HG02642 (cell line): ENCODE data around the gene HYAL4.
"Not testable (repeated sequence)": the region's sequence is repeated elsewhere in the genome, so short reads cannot be mapped to it uniquely, and the experiment has no call there.

ENCODE experiments used
- ATAC-seq: cut with Tn5 transposase; IDR thresholded peaks from one replicate; pipeline ENCODE4 v1.9.1; 2021; ENCODE audit warnings: mild to moderate bottlenecking; ENCODE audit not compliant: unreplicated experiment, poor library complexity

Gene HYAL4

GRCh38 chr7:123844712-123845219 is at the start of gene HYAL4:
Gene HYAL4, plus strand, starts transcription at chr7:123845169. Its CDS starts 23,105 bp downstream, at chr7:123868274.
- no peak for ATAC-seq

- ATAC-seq = no peak
Measured at GRCh38 chr7:123795917-123796316, 49.1 kb upstream of the HYAL4 start.

GRCh38 chr7:123796568-123796967 is 48.4 kb upstream of the HYAL4 start:
- ATAC-seq = no peak

- no peak for ATAC-seq
Measured at GRCh38 chr7:123797673-123798531, 47.1 kb upstream of the HYAL4 start.

- ATAC-seq = no peak
Measured at GRCh38 chr7:123798532-123799188, 46.3 kb upstream of the HYAL4 start.

- ATAC-seq = no peak
Measured at GRCh38 chr7:123802249-123802648, 42.7 kb upstream of the HYAL4 start.

GRCh38 chr7:123805287-123805686 is 39.7 kb upstream of the HYAL4 start:
- ATAC-seq = no peak

GRCh38 chr7:123809471-123809870 is 35.5 kb upstream of the HYAL4 start:
- no peak for ATAC-seq

- ATAC-seq = no peak
Measured at GRCh38 chr7:123811056-123811455, 33.9 kb upstream of the HYAL4 start.

- no peak for ATAC-seq
Measured at GRCh38 chr7:123816916-123817315, 28.1 kb upstream of the HYAL4 start.

- ATAC-seq = no peak
Measured at GRCh38 chr7:123819001-123819400, 26.0 kb upstream of the HYAL4 start.

GRCh38 chr7:123819795-123820194 is 25.2 kb upstream of the HYAL4 start:
- ATAC-seq = not testable (repeated sequence)

GRCh38 chr7:123820864-123821263 is 24.1 kb upstream of the HYAL4 start:
- ATAC-seq = no peak

GRCh38 chr7:123821320-123821719 is 23.6 kb upstream of the HYAL4 start:
- ATAC-seq = no peak

GRCh38 chr7:123823898-123824753 is 20.8 kb upstream of the HYAL4 start:
- peak; percentile 99 for ATAC-seq

GRCh38 chr7:123824754-123825067 is 20.3 kb upstream of the HYAL4 start:
- ATAC-seq = peak; percentile 33

- ATAC-seq = no peak
Measured at GRCh38 chr7:123828805-123829204, 16.2 kb upstream of the HYAL4 start.

- ATAC-seq = no peak
Measured at GRCh38 chr7:123836656-123837055, 8.3 kb upstream of the HYAL4 start.

GRCh38 chr7:123839106-123839505 is 5.9 kb upstream of the HYAL4 start:
- not testable (repeated sequence) for ATAC-seq

- ATAC-seq = not testable (repeated sequence)
Measured at GRCh38 chr7:123844142-123844541, 827 bp upstream of the HYAL4 start.

GRCh38 chr7:123845823-123846216 is 851 bp downstream of the HYAL4 start:
- ATAC-seq = no peak
